C4-2B (cell line): ENCODE results near the gene KNG1.

Source experiments
- H3K27ac ChIP-seq: fragments of 450-650 bp; 2 replicates; pipeline ENCODE4 v1.5.1; 2017
- ZFX ChIP-seq: fragments of 450-650 bp; IDR thresholded peaks from 2 replicates; pipeline ENCODE4 v1.6.1; 2017
- TF ChIP-seq, protein P1 (sequence below): fragments of 450-650 bp; conservative IDR thresholded peaks from 2 replicates; pipeline ENCODE4 v1.5.1; 2017; ENCODE audit warnings: mild to moderate bottlenecking

Gene KNG1

DNA sequence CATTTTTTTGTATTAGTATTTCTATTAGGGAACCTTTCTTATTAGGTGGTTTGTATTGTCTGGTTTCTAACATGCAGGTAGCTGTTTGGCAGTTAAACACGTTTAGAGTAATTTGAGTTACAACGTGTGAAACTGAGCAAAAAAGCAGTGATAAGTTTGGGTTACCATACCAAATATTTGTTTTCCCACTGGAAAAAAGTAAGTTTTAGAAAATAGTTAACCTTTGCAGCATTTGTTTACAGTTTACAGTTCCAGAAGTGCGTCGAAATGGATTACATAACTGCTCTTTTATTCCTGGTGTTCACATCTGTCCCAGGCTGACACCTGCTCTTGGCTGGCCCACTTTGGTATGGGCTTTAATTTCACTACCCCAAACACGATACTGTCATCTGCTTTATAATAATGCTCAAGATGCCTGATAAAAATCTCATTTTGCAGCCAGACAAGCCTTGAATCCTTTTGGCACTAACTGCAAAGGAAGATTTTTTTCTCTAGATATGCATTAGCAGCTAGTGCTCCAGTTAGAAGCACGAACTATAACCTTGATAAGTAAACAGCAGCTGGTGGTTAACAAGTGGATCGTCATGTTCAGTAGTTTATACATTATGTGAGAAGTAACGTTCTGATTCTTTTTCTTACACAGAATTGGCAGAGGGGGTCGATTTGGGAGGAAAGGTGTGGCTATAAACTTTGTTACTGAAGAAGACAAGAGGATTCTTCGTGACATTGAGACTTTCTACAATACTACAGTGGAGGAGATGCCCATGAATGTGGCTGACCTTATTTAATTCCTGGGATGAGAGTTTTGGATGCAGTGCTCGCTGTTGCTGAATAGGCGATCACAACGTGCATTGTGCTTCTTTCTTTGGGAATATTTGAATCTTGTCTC lies 71.6 kb downstream of the KNG1 start:
- no peak overlapping the region for H3K27ac ChIP-seq
- TF ChIP-seq, protein P1, sequence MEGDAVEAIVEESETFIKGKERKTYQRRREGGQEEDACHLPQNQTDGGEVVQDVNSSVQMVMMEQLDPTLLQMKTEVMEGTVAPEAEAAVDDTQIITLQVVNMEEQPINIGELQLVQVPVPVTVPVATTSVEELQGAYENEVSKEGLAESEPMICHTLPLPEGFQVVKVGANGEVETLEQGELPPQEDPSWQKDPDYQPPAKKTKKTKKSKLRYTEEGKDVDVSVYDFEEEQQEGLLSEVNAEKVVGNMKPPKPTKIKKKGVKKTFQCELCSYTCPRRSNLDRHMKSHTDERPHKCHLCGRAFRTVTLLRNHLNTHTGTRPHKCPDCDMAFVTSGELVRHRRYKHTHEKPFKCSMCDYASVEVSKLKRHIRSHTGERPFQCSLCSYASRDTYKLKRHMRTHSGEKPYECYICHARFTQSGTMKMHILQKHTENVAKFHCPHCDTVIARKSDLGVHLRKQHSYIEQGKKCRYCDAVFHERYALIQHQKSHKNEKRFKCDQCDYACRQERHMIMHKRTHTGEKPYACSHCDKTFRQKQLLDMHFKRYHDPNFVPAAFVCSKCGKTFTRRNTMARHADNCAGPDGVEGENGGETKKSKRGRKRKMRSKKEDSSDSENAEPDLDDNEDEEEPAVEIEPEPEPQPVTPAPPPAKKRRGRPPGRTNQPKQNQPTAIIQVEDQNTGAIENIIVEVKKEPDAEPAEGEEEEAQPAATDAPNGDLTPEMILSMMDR: no peak
- TF ChIP-seq ZFX: no peak

DNA sequence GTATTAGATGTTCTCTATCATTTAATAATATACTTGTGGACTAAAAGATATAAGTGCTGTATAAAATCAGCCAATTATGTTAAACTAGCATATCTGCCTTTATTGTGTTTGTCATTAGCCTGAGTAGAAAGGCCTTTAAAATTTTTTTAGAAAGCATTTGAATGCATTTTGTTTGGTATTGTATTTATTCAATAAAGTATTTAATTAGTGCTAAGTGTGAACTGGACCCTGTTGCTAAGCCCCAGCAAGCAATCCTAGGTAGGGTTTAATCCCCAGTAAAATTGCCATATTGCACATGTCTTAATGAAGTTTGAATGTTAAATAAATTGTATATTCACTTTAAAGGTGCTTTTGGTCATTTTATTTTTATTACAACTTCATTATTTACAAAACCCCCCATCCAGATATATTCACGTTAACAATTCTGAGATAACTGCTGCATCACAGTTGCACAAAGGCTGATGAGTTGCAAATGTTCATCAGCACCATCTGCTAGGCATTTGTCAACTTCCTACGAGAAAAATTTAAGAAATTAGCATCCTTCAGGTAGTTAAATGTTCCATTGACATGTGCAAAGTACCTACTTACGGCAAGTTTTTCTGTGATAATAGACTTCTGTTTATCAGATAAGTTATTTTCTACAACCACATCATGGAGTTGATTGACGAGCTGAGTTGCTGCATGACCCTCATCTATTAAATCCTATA lies 72.5 kb downstream of the KNG1 start:
- TF ChIP-seq ZFX: no peak
- TF ChIP-seq, protein P1: no peak
- no peak overlapping the region for H3K27ac ChIP-seq

DNA sequence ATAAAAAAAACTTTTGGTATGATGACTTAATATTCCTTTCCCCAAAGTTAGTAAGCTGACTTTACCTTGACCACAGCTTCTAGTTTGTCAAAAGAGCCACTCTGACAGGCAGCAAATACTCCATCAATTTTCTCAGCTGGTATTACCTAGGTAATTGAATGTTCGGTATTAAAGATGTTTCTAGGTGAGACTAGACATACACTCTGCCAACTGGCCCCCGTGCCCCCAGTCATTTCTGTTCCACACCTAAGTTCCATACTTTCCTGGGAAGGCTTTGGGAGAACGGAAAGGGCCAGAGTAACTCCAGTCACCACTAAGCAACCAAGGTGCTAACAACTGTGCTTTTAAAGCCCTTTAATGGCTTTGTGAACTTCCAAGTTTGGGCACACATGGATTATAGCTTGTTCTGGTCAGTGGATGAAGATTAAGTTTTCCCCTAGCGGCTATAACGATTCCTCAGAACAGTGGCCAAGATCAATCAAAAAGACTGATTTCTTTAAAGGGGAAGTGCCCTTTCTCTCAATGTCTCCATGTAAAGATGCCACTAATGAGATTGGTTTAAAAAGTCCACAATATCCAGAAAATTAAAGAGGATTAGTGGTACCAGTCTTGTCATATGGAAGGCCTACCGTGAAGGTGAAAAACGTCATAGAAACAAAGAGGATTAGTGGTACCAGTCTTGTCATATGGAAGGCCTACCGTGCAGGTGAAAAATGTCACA lies 73.3 kb downstream of the KNG1 start:
- no peak for TF ChIP-seq ZFX
- TF ChIP-seq, protein P1: no peak; the same call in 1 of the 2 replicates
- H3K27ac ChIP-seq: no peak overlapping the region
